IMR-90 (cell line): ENCODE measurements around the gene LGI4. TPM values are rescaled to one million over a fixed set of nuclear protein-coding genes. Genes with fewer than 3 reads are reported as not detected.

Experiments
- ATAC-seq: fragments of 200-7000 bp; cut with Tn5 transposase; 2 replicates; pipeline ENCODE4 v1.9.1; 2020; ENCODE audit warnings: low read depth, mild to moderate bottlenecking, moderate library complexity
- BruUV-seq: library from RNA; stranded (reverse); fragments of 400-500 nt; replicated peaks from 2 replicates; lab custom pipeline; 2021; lab: Mats Ljungman, UMichigan
- CTCF ChIA-PET: fragments of 300-600 bp; formaldehyde crosslinking; extraction: SDS; loops from one replicate; lab custom pipeline; 2021; ENCODE audit warnings: antibody characterized with exemption; lab: Yijun Ruan, JAX
- POLR2A ChIA-PET: fragments of 300-600 bp; sonication (Branson Sonifier 250); formaldehyde crosslinking; loops from one replicate; lab custom pipeline; 2022; ENCODE audit warnings: antibody characterized with exemption; ENCODE audit not compliant: unreplicated experiment; lab: Charles Lee
- DNase-seq: peaks from one replicate; pipeline ENCODE4 v3.0.0; 2013
- H2AFZ ChIP-seq: replicated peaks from 2 replicates; pipeline ENCODE3; 2013; ENCODE audit warnings: low read length, mild to moderate bottlenecking; ENCODE audit not compliant: poor library complexity
- H2AK5ac ChIP-seq: 2 replicates; pipeline ENCODE4 v1.6.1; 2013; ENCODE audit warnings: low read depth, low read length, inconsistent platforms
- H2AK9ac ChIP-seq: replicated peaks from 2 replicates; pipeline ENCODE3; 2013; ENCODE audit warnings: mild to moderate bottlenecking, low read depth, low read length, moderate library complexity; ENCODE audit not compliant: poor library complexity
- H2BK120ac ChIP-seq: 2 replicates; pipeline ENCODE4 v1.6.1; 2013; ENCODE audit warnings: low read depth, low read length, inconsistent platforms
- H2BK15ac ChIP-seq: 3 replicates; pipeline ENCODE4 v1.6.1; 2013; ENCODE audit warnings: low read depth, low read length, inconsistent platforms
- H2BK20ac ChIP-seq: 2 replicates; pipeline ENCODE4 v1.6.1; 2013; ENCODE audit warnings: low read depth, mild to moderate bottlenecking, inconsistent platforms, low read length, moderate library complexity
- H2BK5ac ChIP-seq: 2 replicates; pipeline ENCODE4 v1.6.1; 2013; ENCODE audit warnings: mild to moderate bottlenecking, low read depth, low read length, inconsistent platforms; ENCODE audit not compliant: poor library complexity, severe bottlenecking
- H3K14ac ChIP-seq: replicated peaks from 2 replicates; pipeline ENCODE4 v1.6.1; 2013; ENCODE audit warnings: low read depth, low read length, inconsistent platforms
- H3K18ac ChIP-seq: 2 replicates; pipeline ENCODE4 v1.6.1; 2013; ENCODE audit warnings: low read depth, low read length, control low read depth
- H3K23ac ChIP-seq: 2 replicates; pipeline ENCODE4 v1.6.1; 2013; ENCODE audit warnings: low read depth, low read length, inconsistent platforms
- H3K27ac ChIP-seq: 2 replicates; pipeline ENCODE4 v1.5.1; 2013; ENCODE audit warnings: mild to moderate bottlenecking, control low read depth, low read length; ENCODE audit not compliant: insufficient read depth
- H3K27me3 ChIP-seq: 2 replicates; pipeline ENCODE4 v1.6.1; 2013; ENCODE audit warnings: low read length; ENCODE audit not compliant: control insufficient read depth, insufficient read depth
- H3K36me3 ChIP-seq: 2 replicates; pipeline ENCODE4 v1.6.1; 2013; ENCODE audit warnings: low read length, mixed read lengths; ENCODE audit not compliant: control insufficient read depth, insufficient read depth
- H3K4ac ChIP-seq: 2 replicates; pipeline ENCODE4 v1.6.1; 2013; ENCODE audit warnings: low read depth, low read length, inconsistent platforms
- H3K4me1 ChIP-seq: 2 replicates; pipeline ENCODE4 v1.6.1; 2013; ENCODE audit warnings: low read length, mixed read lengths; ENCODE audit not compliant: control insufficient read depth, insufficient read depth
- H3K4me2 ChIP-seq: 2 replicates; pipeline ENCODE4 v1.6.1; 2013; ENCODE audit warnings: low read depth, mild to moderate bottlenecking, control low read depth, low read length, moderate library complexity
- H3K4me3 ChIP-seq: 2 replicates; pipeline ENCODE4 v1.5.1; 2013; ENCODE audit warnings: low read depth, mild to moderate bottlenecking, control low read depth, low read length, moderate library complexity; ENCODE audit not compliant: insufficient read depth
- H3K56ac ChIP-seq: 2 replicates; pipeline ENCODE4 v1.6.1; 2013; ENCODE audit warnings: low read length, inconsistent platforms; ENCODE audit not compliant: insufficient read depth; ENCODE audit errors: extremely low read depth
- H3K79me1 ChIP-seq, 2 experiments: 2 replicates each; pipeline ENCODE4 v1.6.1; 2013; ENCODE audit warnings: low read length in 2 of 2, inconsistent platforms in 1 of 2, low read depth in 1 of 2
- H3K9ac ChIP-seq: 2 replicates; pipeline ENCODE4 v1.6.1; 2013; ENCODE audit warnings: low read depth, low read length, control low read depth
- H3K9me1 ChIP-seq: 2 replicates; pipeline ENCODE4 v1.6.1; 2013; ENCODE audit warnings: low read length, inconsistent platforms; ENCODE audit not compliant: insufficient read depth
- H3K9me3 ChIP-seq: 2 replicates; pipeline ENCODE4 v1.6.1; 2013; ENCODE audit warnings: low read length; ENCODE audit not compliant: control insufficient read depth, insufficient read depth
- H4K20me1 ChIP-seq: 2 replicates; pipeline ENCODE4 v1.6.1; 2013; ENCODE audit warnings: low read length, inconsistent platforms; ENCODE audit not compliant: insufficient read depth
- H4K5ac ChIP-seq: 2 replicates; pipeline ENCODE4 v1.6.1; 2013; ENCODE audit warnings: mild to moderate bottlenecking, low read depth, low read length, control low read depth
- H4K8ac ChIP-seq, 2 experiments: 2 replicates each; pipeline ENCODE4 v1.6.1; 2013; ENCODE audit warnings: low read depth in 2 of 2, low read length in 2 of 2, control low read depth in 1 of 2, inconsistent platforms in 1 of 2
- H4K91ac ChIP-seq: 2 replicates; pipeline ENCODE4 v1.6.1; 2013; ENCODE audit warnings: low read depth, low read length, inconsistent platforms; ENCODE audit not compliant: insufficient read depth
- BHLHE40 ChIP-seq: fragments of 150-350 bp; IDR thresholded peaks from 2 replicates; pipeline ENCODE4 v1.6.1; 2016; ENCODE audit warnings: mild to moderate bottlenecking, low read depth, low read length
- CEBPB ChIP-seq: IDR thresholded peaks from 2 replicates; pipeline ENCODE4 v1.6.1; 2012; ENCODE audit warnings: low read depth, low read length, improper control_type of control experiment
- CHD1 ChIP-seq: IDR thresholded peaks from 2 replicates; pipeline ENCODE4 v1.6.1; 2012; ENCODE audit warnings: low read depth, low read length, improper control_type of control experiment
- FOS ChIP-seq: fragments of 150-350 bp; IDR thresholded peaks from 2 replicates; pipeline ENCODE4 v1.6.1; 2016; ENCODE audit warnings: low read depth, low read length
- MAFK ChIP-seq: IDR thresholded peaks from 2 replicates; pipeline ENCODE4 v1.6.1; 2012; ENCODE audit warnings: low read depth, low read length, improper control_type of control experiment
- MAZ ChIP-seq: IDR thresholded peaks from 2 replicates; pipeline ENCODE4 v1.6.1; 2012; ENCODE audit warnings: low read depth, mild to moderate bottlenecking, low read length, improper control_type of control experiment, moderate library complexity, borderline replicate concordance
- MXI1 ChIP-seq: IDR thresholded peaks from 2 replicates; pipeline ENCODE4 v1.6.1; 2012; ENCODE audit warnings: low read depth, mild to moderate bottlenecking, low read length, moderate library complexity, borderline replicate concordance
- NFE2L2 ChIP-seq: fragments of 150-350 bp; IDR thresholded peaks from 2 replicates; pipeline ENCODE4 v1.6.1; 2016; ENCODE audit warnings: low read depth, mild to moderate bottlenecking, low read length
- POLR2A ChIP-seq: IDR thresholded peaks from 2 replicates; pipeline ENCODE4 v1.6.1; 2012; ENCODE audit warnings: mild to moderate bottlenecking, low read depth, low read length
- RAD21 ChIP-seq: IDR thresholded peaks from 2 replicates; pipeline ENCODE4 v1.6.1; 2012; ENCODE audit warnings: low read length, improper control_type of control experiment
- RCOR1 ChIP-seq: IDR thresholded peaks from 2 replicates; pipeline ENCODE4 v1.6.1; 2012; ENCODE audit warnings: mild to moderate bottlenecking, low read length, improper control_type of control experiment; ENCODE audit not compliant: insufficient replicate concordance
- RFX5 ChIP-seq: IDR thresholded peaks from 2 replicates; pipeline ENCODE4 v1.8.0; 2012; ENCODE audit warnings: low read depth, mild to moderate bottlenecking, low read length, moderate library complexity
- SMC3 ChIP-seq: fragments of 150-350 bp; IDR thresholded peaks from 2 replicates; pipeline ENCODE4 v1.6.1; 2016; ENCODE audit warnings: low read depth, mild to moderate bottlenecking, antibody characterized with exemption, low read length, moderate library complexity
- WGBS, 2 experiments: methylation state at CpG; one replicate each; pipeline versions ENCODE4 v1.1.5 to v1.1.7; 2013; ENCODE audit warnings: missing lambda C conversion rate in 2 of 2; ENCODE audit not compliant: insufficient read length in 1 of 2; ENCODE audit errors: extremely low coverage in 2 of 2; 5-methylcytosine and 5-hydroxymethylcytosine counted together
- dilution Hi-C: fragments of 300-500 bp; cut with HindIII; formaldehyde crosslinking; loops from one replicate; pipeline ENCODE4 v1.14.3; 2018; ENCODE audit warnings: low sequenced_read_pairs; ENCODE audit not compliant: unreplicated experiment
- in situ Hi-C: fragments of 300-500 bp; cut with MboI; formaldehyde crosslinking; loops from 3 replicates; pipeline ENCODE4 v1.14.3; 2019; ENCODE audit warnings: low sequenced_read_pairs, inconsistent platforms, mixed read lengths
- intact Hi-C: fragments of 100-400 bp; cut with micrococcal nuclease; formaldehyde crosslinking; loops from 2 replicates; pipeline ENCODE4 v1.10.0; 2022
- polyA plus RNA-seq, 3 experiments: library from polyadenylated mRNA; depleted of rRNA; stranded (reverse); fragments of >200 nt; gene quantifications; 2 replicates each; pipeline ENCODE4 v1.2.3, GENCODE V29; 2012; ENCODE audit warnings: low replicate concordance in 1 of 3
- total RNA-seq: library from RNA; depleted of rRNA; stranded (reverse); fragments of >200 nt; gene quantifications from 2 replicates; pipeline ENCODE4 v1.2.3, GENCODE V29; 2012
- TF ChIP-seq, protein P1 (sequence below): fragments of 150-350 bp; IDR thresholded peaks from 2 replicates; pipeline ENCODE4 v1.6.1; 2016; ENCODE audit warnings: low read depth, mild to moderate bottlenecking, low read length, moderate library complexity, borderline replicate concordance
- TF ChIP-seq, protein P2 (sequence below): conservative IDR thresholded peaks from 2 replicates; pipeline ENCODE4 v1.5.1; 2012; ENCODE audit warnings: mild to moderate bottlenecking, low read depth, low read length, improper control_type of control experiment
- TF ChIP-seq, protein P3 (sequence below): fragments of 150-350 bp; IDR thresholded peaks from 2 replicates; pipeline ENCODE4 v1.6.1; 2017; ENCODE audit warnings: mild to moderate bottlenecking, antibody characterized with exemption, low read length, low read depth

Gene LGI4
- total and polyA plus RNA-seq, 2 of the 4 experiments (the other 2 are of a cell fraction): 0.10 TPM; not detected in 1

DNA sequence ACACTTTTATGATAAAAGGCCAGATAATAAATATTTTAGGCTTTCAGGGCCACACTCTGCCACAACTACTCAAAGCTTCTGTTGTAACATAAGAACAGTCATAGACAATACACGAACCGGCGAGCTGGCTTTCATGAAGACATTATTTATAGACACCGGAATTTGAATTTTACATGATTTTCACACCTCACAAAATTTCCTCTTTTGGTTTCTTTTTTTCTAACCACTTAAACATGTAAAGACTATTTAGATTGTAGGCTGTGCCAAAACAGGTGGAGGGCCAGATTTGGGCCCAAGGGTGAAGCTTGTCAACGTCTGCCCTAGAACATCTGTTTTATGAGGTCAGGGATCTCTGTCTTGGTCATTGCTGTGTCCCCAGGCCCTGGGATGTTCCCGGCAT, 48.9 kb downstream of the LGI4 start:
- no CpG with 5 or more reads among the region's 6 CpGs for WGBS, 2 experiments
- Histone ChIP-seq H4K20me1 (no peaks in the 10 kb centered on the region), H3K9me1 (peaks cover 7% of the 10 kb centered on the region), H3K9me3 (no peaks in the 10 kb centered on the region; the same call in 1 of the 2 replicates), H3K79me1 (no peaks in the 10 kb centered on the region), H4K91ac (no peak overlapping the region), H3K36me3 (no peaks in the 10 kb centered on the region), H4K5ac (no peak overlapping the region), H2AFZ (no peak overlapping the region), H3K4me2 (no peak overlapping the region), H2AK9ac (no peak overlapping the region), H4K8ac (no peak overlapping the region), H3K14ac (no peak overlapping the region), H3K18ac (no peak overlapping the region), H2BK20ac (no peak overlapping the region), H3K4me3 (no peak overlapping the region), H3K9ac (no peak overlapping the region), H3K27ac (no peak overlapping the region), H3K27me3 (0 out of 2 replicates have a peak, but pooled peaks cover 1% of the 10 kb centered on the region), H3K4ac (no peak overlapping the region), H2AK5ac (no peak overlapping the region), H3K23ac (no peak overlapping the region), H2BK120ac (no peak overlapping the region), H3K4me1 (peaks cover 3% of the 10 kb centered on the region), H2BK15ac (no peak overlapping the region), H3K56ac (no peak overlapping the region), H2BK5ac (no peak overlapping the region)
- POLR2A ChIA-PET: no interaction called here
- DNase-seq (no peak), ATAC-seq (no peak)
- in situ Hi-C loops: no loop called here
- CTCF ChIA-PET: interaction anchor here (1.2 kb wide), 1 partner anchor 19 kb away, joined by 3 read pairs; no protein-coding TSS in a partner anchor
- BruUV-seq: no TSS peak
- no peak for TF ChIP-seq POLR2A
- TF ChIP-seq FOS: no peak
- TF ChIP-seq, protein P1, sequence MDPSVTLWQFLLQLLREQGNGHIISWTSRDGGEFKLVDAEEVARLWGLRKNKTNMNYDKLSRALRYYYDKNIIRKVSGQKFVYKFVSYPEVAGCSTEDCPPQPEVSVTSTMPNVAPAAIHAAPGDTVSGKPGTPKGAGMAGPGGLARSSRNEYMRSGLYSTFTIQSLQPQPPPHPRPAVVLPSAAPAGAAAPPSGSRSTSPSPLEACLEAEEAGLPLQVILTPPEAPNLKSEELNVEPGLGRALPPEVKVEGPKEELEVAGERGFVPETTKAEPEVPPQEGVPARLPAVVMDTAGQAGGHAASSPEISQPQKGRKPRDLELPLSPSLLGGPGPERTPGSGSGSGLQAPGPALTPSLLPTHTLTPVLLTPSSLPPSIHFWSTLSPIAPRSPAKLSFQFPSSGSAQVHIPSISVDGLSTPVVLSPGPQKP: no peak
- no peak for TF ChIP-seq RFX5
- no peak for TF ChIP-seq MAFK
- TF ChIP-seq RAD21: no peak
- no peak for TF ChIP-seq MAZ
- no peak for TF ChIP-seq CHD1
- TF ChIP-seq, protein P2, sequence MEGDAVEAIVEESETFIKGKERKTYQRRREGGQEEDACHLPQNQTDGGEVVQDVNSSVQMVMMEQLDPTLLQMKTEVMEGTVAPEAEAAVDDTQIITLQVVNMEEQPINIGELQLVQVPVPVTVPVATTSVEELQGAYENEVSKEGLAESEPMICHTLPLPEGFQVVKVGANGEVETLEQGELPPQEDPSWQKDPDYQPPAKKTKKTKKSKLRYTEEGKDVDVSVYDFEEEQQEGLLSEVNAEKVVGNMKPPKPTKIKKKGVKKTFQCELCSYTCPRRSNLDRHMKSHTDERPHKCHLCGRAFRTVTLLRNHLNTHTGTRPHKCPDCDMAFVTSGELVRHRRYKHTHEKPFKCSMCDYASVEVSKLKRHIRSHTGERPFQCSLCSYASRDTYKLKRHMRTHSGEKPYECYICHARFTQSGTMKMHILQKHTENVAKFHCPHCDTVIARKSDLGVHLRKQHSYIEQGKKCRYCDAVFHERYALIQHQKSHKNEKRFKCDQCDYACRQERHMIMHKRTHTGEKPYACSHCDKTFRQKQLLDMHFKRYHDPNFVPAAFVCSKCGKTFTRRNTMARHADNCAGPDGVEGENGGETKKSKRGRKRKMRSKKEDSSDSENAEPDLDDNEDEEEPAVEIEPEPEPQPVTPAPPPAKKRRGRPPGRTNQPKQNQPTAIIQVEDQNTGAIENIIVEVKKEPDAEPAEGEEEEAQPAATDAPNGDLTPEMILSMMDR: no peak
- TF ChIP-seq RCOR1: no peak
- no peak for TF ChIP-seq NFE2L2
- TF ChIP-seq SMC3: no peak
- TF ChIP-seq BHLHE40: no peak
- TF ChIP-seq, protein P3, sequence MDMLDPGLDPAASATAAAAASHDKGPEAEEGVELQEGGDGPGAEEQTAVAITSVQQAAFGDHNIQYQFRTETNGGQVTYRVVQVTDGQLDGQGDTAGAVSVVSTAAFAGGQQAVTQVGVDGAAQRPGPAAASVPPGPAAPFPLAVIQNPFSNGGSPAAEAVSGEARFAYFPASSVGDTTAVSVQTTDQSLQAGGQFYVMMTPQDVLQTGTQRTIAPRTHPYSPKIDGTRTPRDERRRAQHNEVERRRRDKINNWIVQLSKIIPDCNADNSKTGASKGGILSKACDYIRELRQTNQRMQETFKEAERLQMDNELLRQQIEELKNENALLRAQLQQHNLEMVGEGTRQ: no peak
- TF ChIP-seq MXI1: no peak
- TF ChIP-seq CEBPB: no peak
- intact Hi-C loops: no loop called here
- dilution Hi-C loops: no loop called here
